KMS-11 (cell line): Measurements from ENCODE around the gene HSD11B2.

Experiments
- H2AFZ ChIP-seq: fragments of 200-600 bp; sonication (generic); 2 replicates; pipeline ENCODE4 v1.6.1; 2016; ENCODE audit warnings: antibody characterized with exemption, mixed run types, low read depth
- H3K27ac ChIP-seq: fragments of 200-600 bp; sonication (generic); 2 replicates; pipeline ENCODE4 v1.6.1; 2016; ENCODE audit warnings: mild to moderate bottlenecking, mixed run types
- H3K27me3 ChIP-seq: fragments of 200-600 bp; sonication (generic); 2 replicates; pipeline ENCODE4 v1.6.1; 2017; ENCODE audit warnings: mild to moderate bottlenecking, low read depth, mixed run types, moderate library complexity; ENCODE audit not compliant: insufficient read depth
- H3K36me3 ChIP-seq: fragments of 200-600 bp; sonication (generic); 2 replicates; pipeline ENCODE4 v1.6.1; 2017; ENCODE audit warnings: mild to moderate bottlenecking, mixed run types; ENCODE audit not compliant: insufficient read depth
- H3K4me1 ChIP-seq: fragments of 200-600 bp; sonication (generic); 2 replicates; pipeline ENCODE4 v1.6.1; 2016; ENCODE audit warnings: mild to moderate bottlenecking, low read depth, mixed run types; ENCODE audit not compliant: poor library complexity, severe bottlenecking
- H3K4me2 ChIP-seq: fragments of 200-600 bp; sonication (generic); 2 replicates; pipeline ENCODE4 v1.7.0; 2016; ENCODE audit warnings: mild to moderate bottlenecking, mixed run types
- H3K4me3 ChIP-seq: fragments of 200-600 bp; sonication (generic); IDR thresholded peaks from 2 replicates; pipeline ENCODE4 v1.6.1; 2017; ENCODE audit warnings: low read depth, low read length, mixed read lengths; ENCODE audit not compliant: insufficient read depth
- H3K79me2 ChIP-seq: fragments of 200-600 bp; sonication (generic); 2 replicates; pipeline ENCODE4 v1.6.1; 2016; ENCODE audit warnings: low read depth, mixed run types; ENCODE audit not compliant: insufficient read depth
- H3K9ac ChIP-seq: fragments of 200-600 bp; sonication (generic); 2 replicates; pipeline ENCODE4 v1.6.1; 2016; ENCODE audit warnings: mild to moderate bottlenecking, mixed run types
- H4K20me1 ChIP-seq: fragments of 200-600 bp; sonication (generic); 2 replicates; pipeline ENCODE4 v1.6.1; 2016; ENCODE audit warnings: mild to moderate bottlenecking, mixed run types; ENCODE audit not compliant: insufficient read depth
- CTCF ChIP-seq: fragments of 200-600 bp; sonication (generic); conservative IDR thresholded peaks from 2 replicates; pipeline ENCODE4 v1.6.1; 2017; ENCODE audit warnings: low read depth, mild to moderate bottlenecking, antibody characterized with exemption, low read length, moderate library complexity, mixed read lengths

Gene HSD11B2

DNA sequence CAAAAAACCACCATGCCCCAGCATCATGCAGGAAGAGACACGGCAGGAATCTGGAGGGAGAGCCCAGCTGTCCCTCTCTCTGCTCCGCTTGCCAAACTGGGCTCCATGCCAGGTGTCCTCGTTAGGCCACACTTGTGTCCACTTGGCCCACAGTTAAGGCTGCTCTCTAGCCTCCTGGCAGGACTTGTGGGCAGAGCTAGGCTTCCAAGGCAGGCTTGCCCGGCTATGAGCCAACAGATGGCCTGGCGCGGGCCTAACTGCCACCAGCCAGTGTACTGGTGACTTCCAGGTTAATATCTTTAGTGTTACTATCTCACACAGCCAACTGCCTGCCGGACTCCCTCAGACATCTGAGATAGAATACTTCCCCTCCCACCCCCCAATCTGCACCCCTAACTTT, 39.4 kb downstream of the HSD11B2 start:
- no peak overlapping the region for H3K4me2 ChIP-seq
- H3K27ac ChIP-seq: no peak overlapping the region
- no peak overlapping the region for H3K9ac ChIP-seq
- no peaks in the 10 kb centered on the region for H3K36me3 ChIP-seq
- TF ChIP-seq CTCF: no peak
- peaks cover 4% of the 10 kb centered on the region for H3K4me1 ChIP-seq
- H4K20me1 ChIP-seq: no peaks in the 10 kb centered on the region
- H3K27me3 ChIP-seq: no peaks in the 10 kb centered on the region
- H3K79me2 ChIP-seq: peaks cover 26% of the 10 kb centered on the region; the same call in 1 of the 2 replicates
- no peak overlapping the region for H3K4me3 ChIP-seq
- H2AFZ ChIP-seq: no peak overlapping the region

DNA sequence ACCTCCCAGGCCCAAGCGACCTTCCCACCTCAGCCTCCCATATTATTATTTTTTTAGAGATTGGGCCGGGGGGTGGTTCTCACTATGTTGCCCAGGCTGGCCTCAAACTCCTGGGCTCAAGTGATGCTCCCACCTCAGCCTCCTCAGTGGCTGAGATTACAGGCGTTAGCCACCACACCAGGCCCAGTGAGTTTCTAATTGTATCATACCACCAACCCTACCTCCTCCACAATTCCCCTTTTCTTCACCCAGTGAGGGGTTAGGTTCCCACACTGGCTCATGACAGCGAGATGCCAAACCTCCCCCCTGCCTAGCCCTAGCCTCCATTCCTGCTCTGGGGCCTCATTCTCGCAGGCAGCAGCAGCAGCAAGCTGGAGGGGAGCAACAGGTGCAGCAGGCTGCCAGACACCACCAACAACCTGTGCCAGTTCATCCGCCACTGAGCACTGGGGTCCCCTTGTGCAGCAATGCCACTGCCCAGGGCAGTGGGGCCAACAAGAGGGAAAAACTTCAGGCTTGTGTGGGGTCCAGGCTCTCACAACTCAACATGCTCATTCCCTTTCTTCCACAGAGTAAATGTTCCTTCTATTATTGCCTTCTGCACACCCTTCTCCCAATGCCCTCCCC, 41.0 kb downstream of the HSD11B2 start:
- Histone ChIP-seq H3K4me1 (peaks cover 7% of the 10 kb centered on the region), H3K27me3 (no peaks in the 10 kb centered on the region), H3K4me3 (no peak overlapping the region), H3K9ac (no peak overlapping the region), H3K27ac (no peak overlapping the region), H2AFZ (no peak overlapping the region), H4K20me1 (no peaks in the 10 kb centered on the region), H3K79me2 (peaks cover 31% of the 10 kb centered on the region; the same call in 1 of the 2 replicates), H3K4me2 (no peak overlapping the region), H3K36me3 (no peaks in the 10 kb centered on the region)
- no peak for TF ChIP-seq CTCF

DNA sequence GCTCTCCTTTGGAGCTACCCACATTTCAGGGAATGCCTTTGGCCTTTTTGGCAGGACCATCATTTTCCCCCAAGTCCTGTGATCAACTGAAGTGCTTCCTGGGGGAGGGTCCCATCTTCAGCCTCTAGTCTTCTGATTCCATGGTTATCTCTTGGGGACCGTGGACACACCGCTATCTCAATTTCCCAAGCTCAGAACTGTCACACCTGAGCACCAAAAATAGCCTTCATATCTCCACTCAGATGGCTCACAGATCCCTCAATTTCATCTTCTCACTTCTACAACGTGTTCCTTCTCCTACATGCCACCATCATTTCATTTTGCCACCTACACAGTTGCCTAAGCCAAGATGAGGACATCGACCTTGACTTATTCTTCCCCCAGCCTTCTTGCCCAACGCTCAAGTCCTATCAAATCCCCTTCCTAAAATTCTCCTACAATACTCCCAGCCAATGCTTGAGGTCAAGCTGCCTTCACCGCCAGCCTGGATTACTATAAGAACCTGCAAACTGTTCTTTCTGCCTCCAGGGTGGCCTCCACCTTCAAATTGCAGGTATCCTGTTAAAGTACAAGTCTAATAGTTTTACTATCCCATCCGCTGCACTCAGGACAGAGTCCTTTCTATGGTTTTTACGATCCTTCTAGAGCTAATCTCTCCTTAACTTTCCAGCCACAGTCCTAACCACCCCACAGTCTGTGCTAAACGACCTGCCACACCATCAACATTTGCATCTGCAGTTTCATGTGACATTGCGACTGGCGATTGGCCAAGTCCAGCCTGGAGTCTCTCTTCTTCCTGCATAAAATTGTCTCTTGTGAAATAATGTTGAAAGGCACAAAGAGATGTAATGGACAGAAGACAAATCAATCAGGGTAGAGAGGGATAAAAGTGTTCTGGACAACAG, 43.9 kb downstream of the HSD11B2 start:
- no peaks in the 10 kb centered on the region for H3K27me3 ChIP-seq
- H3K4me1 ChIP-seq: peaks cover 13% of the 10 kb centered on the region
- no peaks in the 10 kb centered on the region for H4K20me1 ChIP-seq
- H3K36me3 ChIP-seq: no peaks in the 10 kb centered on the region
- TF ChIP-seq CTCF: no peak
- H3K27ac ChIP-seq: no peak overlapping the region
- H2AFZ ChIP-seq: no peak overlapping the region
- H3K4me2 ChIP-seq: no peak overlapping the region; the same call in 1 of the 2 replicates
- H3K9ac ChIP-seq: no peak overlapping the region
- H3K4me3 ChIP-seq: no peak overlapping the region
- peaks cover 54% of the 10 kb centered on the region for H3K79me2 ChIP-seq

- Histone ChIP-seq H3K4me3 (no peak overlapping the region), H3K9ac (no peak overlapping the region), H3K27ac (no peak overlapping the region), H3K4me1 (peaks cover 22% of the 10 kb centered on the region), H4K20me1 (no peaks in the 10 kb centered on the region), H3K4me2 (no peak overlapping the region), H3K36me3 (no peaks in the 10 kb centered on the region), H3K27me3 (no peaks in the 10 kb centered on the region), H2AFZ (no peak overlapping the region), H3K79me2 (peaks cover 62% of the 10 kb centered on the region)
- no peak for TF ChIP-seq CTCF
Observed at GRCh38 chr16:67477960-67478554, 47.1 kb downstream of the HSD11B2 start.
